ENCODE data around the gene MYOZ3. TPM values are rescaled to one million over a fixed set of nuclear protein-coding genes. Genes with fewer than 3 reads are reported as not detected.

MYOZ3 gene
- total and polyA plus RNA-seq, 2 of the 8 experiments (the other 6 are each of a cell fraction or from before 2014, with no cell fraction given): 9.6 to 19.1 TPM

- TF ChIP-seq CTBP2 (IDR thresholded peaks at IDR 0.05; ENCODE audit: borderline replicate concordance, insufficient read depth, insufficient read length, low read length): no peak
- TF ChIP-seq CREB1 (IDR thresholded peaks at IDR 0.05): no peak
- TF ChIP-seq MAFK (IDR thresholded peaks at IDR 0.05; ENCODE audit: low read depth, low read length): no peak
- no peak for TF ChIP-seq BRCA1 (IDR thresholded peaks at IDR 0.05; ENCODE audit: low read depth, low read length)
Observed at GRCh38 chr5:150653145-150653761, 7.8 kb upstream of the MYOZ3 start (continued).
